SK-N-SH (cell line): ENCODE results near the gene AANAT.

ENCODE experiments used
- EP300 ChIP-seq, 2 experiments: IDR thresholded peaks; 2 replicates each; pipeline versions ENCODE4 v1.4.0 to v1.6.1; 2012; ENCODE audit warnings: borderline replicate concordance in 1 of 2, low read depth in 1 of 2, low read length in 1 of 2
- FOXM1 ChIP-seq: IDR thresholded peaks from 2 replicates; pipeline ENCODE4 v1.4.0; 2012; ENCODE audit warnings: low read depth, mild to moderate bottlenecking
- GATA2 ChIP-seq: sonication (generic); formaldehyde crosslinking; IDR thresholded peaks from 2 replicates; pipeline ENCODE4 v1.5.0; 2020; ENCODE audit warnings: mild to moderate bottlenecking, missing genetic modification reagents
- RAD21 ChIP-seq: IDR thresholded peaks from 2 replicates; pipeline ENCODE4 v1.6.1; 2012; ENCODE audit warnings: mild to moderate bottlenecking, low read length
- REST ChIP-seq: IDR thresholded peaks from 2 replicates; pipeline ENCODE4 v1.6.1; 2012; ENCODE audit warnings: mild to moderate bottlenecking, low read depth, low read length, moderate library complexity
- RFX5 ChIP-seq: IDR thresholded peaks from 2 replicates; pipeline ENCODE4 v1.6.1; 2012; ENCODE audit warnings: mild to moderate bottlenecking, improper control_type of control experiment, low read length
- TF ChIP-seq, protein P1 (sequence below): fragments of 200-600 bp; sonication (generic); IDR thresholded peaks from 2 replicates; pipeline ENCODE4 v1.6.1; 2017; ENCODE audit warnings: antibody characterized with exemption, mild to moderate bottlenecking, moderate library complexity

DNA sequence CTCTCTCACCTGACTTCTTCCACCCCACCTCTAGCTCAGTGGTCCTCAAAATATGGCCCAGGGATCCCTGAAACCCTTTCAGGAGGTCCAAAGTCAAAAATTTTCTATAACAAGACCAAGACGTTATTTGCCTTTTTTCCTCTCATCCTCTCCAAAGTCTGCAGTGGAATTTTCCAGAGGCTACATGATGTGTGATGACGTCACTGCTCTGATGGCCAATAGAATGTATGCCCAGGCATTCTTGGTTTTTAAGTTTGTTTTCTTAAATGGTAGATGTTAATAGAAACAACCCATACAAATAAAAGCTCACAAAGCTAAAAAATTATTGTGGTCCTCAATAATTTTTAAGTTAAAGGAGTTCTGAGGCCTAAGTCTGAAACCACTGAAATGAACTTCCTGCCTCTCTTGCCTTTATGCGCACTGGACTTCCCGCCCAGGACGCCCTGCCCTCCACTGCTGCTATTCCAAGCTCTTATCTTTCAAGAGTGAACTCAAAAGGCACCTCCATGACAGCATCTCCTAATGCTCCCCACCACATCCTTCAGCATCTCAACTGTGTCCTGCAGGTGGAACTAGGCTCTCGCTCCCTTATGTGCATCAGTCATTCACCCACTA lies 28.0 kb upstream of the AANAT start:
- TF ChIP-seq REST (no peak), GATA2 (no peak), RFX5 (no peak), RAD21 (no peak), EP300 (IDR thresholded peaks at IDR 0.05; ENCODE audit: borderline replicate concordance in 1 of 2, low read depth in 1 of 2, low read length in 1 of 2) (no peak), FOXM1 (no peak)
- TF ChIP-seq, protein P1, sequence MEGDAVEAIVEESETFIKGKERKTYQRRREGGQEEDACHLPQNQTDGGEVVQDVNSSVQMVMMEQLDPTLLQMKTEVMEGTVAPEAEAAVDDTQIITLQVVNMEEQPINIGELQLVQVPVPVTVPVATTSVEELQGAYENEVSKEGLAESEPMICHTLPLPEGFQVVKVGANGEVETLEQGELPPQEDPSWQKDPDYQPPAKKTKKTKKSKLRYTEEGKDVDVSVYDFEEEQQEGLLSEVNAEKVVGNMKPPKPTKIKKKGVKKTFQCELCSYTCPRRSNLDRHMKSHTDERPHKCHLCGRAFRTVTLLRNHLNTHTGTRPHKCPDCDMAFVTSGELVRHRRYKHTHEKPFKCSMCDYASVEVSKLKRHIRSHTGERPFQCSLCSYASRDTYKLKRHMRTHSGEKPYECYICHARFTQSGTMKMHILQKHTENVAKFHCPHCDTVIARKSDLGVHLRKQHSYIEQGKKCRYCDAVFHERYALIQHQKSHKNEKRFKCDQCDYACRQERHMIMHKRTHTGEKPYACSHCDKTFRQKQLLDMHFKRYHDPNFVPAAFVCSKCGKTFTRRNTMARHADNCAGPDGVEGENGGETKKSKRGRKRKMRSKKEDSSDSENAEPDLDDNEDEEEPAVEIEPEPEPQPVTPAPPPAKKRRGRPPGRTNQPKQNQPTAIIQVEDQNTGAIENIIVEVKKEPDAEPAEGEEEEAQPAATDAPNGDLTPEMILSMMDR: no peak
